IPS-11a (cell line): ENCODE measurements around the gene LRRC59.
A peak's percentile ranks its signal among the peaks of the same experiment; 100 is the strongest.
"Not testable (repeated sequence)": the region's sequence is repeated elsewhere in the genome, so short reads cannot be mapped to it uniquely, and the experiment has no call there.

ENCODE experiments used
- H3K4me3 ChIP-seq: one replicate; pipeline ENCODE4 v1.5.1; 2013; ENCODE audit warnings: low read depth, low read length, control low read depth

LRRC59 gene

DNA sequence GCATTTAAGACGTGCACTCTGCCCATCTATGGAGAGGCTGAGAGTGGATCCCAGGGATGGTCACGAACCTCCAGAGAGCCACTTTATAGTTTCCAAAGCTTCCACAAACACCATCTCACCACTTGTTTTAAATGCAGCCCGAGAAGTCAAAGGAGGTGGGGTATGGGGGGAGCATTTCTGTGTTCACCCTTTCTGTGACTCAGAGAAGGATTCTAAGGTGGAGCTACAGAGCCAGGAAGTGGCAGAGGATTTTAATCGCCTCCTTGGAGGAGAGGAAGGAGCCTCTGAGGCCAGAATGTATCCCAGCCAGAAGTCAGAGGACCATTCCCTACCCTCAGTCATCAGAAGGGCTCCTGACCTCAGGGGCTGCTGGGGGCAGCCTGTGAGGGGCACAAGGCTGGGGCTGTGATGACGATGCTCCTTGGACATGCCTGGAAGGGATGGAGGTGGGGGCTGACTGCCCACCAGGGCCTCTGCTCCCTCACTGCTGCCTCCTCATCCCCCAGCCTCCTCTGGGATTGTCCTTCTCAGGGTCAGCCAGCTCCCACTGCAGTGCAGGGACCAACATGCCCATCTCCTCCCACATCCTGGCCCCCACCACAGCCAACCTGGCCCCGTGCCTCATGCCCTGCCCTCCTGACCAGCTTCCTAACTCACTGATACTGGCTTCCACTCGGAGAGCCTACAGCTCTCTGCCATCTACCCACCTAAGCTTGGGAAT, 48.6 kb downstream of the LRRC59 start:
- no peak overlapping the region for H3K4me3 ChIP-seq

DNA sequence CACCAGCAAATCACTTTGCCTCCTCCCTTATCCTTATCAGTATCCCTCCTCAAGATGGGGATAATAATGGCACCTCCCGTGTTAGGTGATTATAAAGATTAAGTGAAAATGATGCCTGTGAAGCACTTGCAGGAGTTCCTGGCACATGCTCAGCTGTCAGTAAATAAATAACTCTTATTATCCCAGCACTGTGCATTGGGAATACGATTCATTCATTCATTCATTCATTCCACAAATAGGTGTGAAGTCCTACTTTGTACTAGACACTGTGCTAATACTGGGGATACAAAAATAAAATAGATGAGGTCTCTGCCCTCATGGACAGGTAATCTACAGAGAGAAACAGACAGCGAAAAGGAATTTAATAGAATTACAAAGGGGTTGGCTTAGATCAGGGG, 49.4 kb downstream of the LRRC59 start:
- H3K4me3 ChIP-seq, result no peak overlapping the region

DNA sequence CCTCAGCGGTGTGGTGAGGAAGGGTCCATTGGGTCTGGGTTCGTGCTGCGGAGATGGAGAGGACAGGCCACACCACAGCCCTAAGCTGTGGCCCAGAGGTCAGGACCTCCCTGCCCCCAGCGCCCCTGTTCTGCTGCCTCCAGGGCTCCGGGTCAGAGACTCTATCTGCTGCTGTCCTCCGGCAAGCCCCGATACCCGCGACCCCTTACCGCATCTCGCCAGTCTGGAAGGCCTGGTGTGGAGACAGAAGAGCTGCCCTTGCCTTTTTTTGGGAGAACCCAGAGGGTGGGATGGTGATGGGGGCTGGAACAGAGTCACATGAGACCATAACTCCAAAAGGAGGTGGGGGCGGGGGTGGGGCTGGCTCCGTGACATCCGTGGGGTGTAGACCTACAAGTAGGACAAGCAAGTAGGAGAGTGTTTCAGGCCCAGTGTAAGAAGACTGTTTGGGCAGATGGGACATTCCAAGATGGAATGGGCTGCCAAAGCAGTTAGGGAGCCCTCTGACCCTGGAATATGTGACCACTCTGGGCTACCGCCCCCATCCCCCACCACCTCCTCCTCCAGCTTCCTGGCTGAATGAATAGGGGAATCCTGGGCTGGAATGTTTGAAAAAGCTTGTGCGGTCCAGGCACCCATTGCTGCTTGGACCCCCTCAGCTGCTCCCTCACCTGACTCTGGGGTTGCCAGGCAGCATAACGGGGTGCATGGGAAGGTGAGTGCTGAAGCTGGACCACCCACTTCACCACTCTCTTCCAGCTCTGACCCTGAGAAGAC, 50.0 kb downstream of the LRRC59 start:
- peak overlapping the region; percentile 85 for H3K4me3 ChIP-seq

DNA sequence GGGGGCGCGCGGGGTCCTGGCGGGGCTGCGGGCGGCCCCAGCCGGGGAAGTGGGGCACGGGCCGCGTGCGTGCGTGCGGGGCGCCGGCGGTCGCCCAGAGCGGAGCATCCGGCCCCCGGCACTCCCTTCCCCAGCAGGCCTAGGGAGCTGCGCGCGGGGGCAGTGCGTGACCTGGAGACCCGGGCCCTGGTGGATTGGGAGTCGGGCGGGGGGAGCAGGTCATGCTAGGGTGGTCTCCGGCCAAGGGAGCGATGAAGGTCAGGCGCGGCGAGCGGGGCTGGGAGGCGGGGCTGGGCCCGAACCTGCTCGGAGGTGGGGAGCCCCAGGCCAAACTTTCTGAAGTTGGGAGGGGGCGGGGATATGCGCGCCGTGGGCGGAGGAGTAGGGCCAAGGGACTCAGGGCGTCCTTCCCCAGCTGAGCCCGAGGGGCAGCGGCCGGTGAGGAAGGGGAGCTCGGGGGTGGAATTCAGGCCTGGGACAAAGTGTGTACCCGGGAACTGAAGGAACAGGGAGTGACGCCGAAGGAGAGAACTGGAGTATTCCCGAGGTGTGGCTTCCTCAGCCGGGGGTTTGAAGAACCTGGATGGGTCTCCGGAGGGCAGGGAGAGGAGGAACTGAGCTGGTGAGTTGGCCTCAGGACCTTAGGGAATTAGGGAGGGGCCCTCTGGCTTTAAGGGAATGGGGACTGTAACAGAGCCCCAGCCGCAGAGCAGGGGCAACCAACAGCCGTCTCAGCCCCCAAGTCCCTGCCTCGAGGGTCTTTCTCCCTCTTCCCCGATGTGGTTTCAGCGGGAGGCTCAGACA, 50.8 kb downstream of the LRRC59 start:
- H3K4me3 ChIP-seq, result peak overlapping the region; percentile 85

DNA sequence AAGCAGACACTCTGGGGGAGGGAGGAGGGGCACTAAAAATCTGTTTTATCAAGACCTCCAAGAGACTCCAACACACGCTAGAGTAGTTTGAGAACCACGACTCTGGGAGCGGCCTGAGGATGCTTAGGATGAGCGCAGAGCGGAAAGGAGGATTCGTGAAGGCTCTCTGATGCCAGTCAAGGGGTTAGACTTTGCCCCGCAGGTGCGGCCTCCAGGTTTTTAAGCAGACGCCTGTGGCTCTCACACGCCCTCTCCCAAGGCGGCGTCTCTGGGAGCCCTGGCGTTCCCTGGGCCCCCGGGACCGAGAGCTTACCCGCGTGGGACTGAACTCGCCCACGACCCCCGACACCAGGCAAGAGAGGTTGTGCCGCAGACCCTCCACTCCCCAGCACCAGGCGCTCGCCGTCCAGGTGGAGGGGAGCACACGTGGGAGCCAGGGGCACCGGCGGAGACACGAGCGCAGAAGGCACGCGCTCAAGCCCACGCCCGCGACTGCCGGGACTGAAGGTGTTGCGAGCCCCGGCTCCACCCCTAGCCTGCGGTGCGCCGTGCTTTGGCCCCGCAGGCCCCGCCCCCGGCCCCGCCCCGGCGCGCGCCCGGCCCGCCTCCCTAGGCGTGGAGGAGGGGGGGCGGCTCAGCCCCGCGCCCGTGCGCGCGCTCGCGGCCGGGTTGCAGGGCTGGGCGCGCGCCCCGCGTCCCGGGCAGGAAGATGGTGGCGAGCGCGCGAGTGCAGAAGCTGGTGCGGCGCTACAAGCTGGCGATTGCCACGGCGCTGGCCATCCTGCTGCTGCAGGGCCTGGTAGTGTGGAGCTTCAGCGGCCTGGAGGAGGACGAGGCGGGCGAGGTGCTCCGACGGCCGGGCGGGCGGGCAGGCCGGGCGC, 51.7 kb downstream of the LRRC59 start, which contains the start of gene XYLT2:
Gene XYLT2, plus strand, starts transcription at position 695 of the 881 bp plus-strand sequence. Its CDS starts 15 bp downstream, at position 710.
- peak within 1 kb of the TSS; percentile 85 for H3K4me3 ChIP-seq

DNA sequence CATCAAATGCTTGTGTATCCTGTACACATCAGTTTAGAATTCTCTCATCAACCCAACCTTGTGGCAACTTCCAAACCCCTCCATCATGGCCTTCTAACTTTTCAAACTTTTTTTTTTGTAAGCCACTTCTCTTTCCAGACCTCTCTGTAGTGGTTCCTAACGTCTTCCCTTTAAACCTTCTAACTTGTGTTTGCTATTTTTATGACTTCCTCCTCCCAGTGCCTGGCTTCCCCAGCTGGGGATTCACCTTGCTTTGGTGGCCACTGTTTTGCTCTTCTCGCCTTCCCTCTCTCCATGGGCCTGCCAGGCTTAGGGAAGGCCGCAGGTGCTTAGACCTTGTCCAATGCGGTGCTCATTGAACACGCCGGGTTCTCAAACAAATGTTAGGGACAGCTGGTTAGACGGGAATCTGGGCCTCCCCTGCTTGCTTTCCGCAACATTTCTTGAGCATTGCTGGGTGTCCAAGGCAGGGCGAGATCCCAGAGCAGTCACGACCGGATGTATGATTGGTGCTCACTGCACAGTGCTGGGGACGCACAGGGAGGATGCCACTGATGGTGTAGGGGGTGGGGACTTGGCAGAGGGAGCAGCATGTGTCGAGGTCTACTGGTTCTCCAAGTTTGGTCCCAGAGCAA, 52.5 kb downstream of the LRRC59 start:
- H3K4me3 ChIP-seq, result no peak overlapping the region

DNA sequence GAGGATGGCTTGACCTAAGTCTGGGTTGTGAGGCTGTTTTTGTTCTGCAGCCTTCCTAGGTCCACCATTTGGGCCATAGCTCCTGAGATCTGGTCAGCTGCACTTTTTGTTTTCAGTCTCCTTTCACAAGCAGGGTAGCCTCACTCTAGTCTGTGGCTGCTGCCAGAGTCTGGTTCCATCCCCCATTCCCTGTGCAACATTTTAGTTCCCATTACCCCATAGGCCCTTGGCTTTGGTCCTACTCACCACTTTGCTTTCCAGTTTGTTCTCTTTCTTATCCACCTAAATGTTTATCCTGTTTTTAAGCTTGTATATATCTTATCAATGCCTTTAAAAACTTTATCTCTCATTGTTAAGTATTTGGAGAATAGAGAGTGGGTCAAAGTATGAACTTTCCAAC, 57.9 kb downstream of the LRRC59 start:
- no peak overlapping the region for H3K4me3 ChIP-seq

DNA sequence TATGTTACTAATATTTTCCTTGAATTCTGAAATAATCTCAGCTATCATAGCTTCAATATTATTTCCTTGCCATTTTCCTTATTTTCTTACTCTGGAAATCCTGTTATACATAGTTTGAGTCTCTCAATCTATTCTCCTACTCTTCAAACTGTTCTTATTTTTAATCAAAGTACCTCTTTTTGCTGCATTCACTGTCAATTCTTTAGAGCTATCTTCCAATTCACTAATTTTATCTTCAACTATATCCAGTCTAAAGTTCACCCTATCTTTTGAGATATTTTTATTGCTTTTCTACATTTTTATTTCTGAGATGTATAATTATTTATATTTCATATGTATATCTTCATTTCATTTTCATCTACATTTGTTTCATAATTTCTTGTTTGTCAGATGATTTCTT, 58.7 kb downstream of the LRRC59 start:
- no peak overlapping the region for H3K4me3 ChIP-seq

DNA sequence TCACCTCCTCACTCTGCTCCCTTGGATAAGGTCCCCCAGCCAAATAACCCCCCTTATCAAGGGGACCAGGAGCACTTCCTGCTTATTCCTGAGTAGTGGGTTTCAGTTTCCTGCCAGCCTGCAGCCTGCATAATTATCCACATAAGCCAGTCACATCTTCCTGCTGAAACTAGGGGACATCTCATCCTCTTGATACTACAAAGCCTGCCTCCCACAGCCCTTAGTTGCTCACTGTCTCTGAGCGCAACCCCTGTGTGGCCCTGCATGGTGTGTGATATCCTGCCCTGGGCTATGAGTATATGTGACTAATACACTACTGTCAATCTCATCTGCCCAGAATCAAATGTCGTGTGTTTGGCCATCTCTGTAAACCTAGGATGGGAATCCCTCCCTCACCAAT, 59.4 kb downstream of the LRRC59 start:
- H3K4me3 ChIP-seq, result no peak overlapping the region

DNA sequence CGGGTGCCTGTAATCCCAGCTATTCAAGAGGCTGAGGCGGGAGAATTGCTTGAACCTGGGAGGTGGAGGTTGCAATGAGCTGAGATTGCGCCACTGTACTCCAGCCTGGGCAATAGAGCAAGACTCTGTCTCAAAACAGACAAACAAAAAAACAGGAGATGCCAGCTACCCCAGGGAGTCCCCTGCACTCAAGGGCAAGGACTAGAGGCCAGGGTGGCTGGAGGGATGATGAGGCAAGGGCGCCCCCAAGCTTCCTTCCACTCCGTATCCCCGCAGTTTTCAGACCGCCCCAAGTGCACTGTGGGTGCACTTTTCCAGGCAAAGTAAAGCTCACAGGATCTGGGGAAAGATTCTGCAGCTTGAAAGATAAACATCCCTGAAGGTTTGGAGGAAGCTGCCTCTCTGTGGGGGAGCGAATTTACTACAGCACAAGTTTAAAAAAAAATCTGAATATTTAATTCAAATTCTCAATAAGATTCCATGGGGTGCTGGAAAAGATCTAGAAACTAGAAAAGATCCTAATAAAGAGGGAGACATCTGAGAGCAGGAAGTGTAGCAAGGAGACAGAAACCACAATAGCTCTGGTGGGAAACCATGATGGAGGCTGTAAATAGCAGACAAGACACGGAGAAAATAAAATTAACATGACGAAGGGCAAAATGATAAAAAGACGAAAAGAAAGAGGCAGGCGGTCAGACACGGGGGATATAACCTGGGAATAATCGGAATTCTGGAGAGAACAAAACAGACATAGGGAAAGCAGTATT, 63.8 kb downstream of the LRRC59 start:
- not testable (repeated sequence) for H3K4me3 ChIP-seq

DNA sequence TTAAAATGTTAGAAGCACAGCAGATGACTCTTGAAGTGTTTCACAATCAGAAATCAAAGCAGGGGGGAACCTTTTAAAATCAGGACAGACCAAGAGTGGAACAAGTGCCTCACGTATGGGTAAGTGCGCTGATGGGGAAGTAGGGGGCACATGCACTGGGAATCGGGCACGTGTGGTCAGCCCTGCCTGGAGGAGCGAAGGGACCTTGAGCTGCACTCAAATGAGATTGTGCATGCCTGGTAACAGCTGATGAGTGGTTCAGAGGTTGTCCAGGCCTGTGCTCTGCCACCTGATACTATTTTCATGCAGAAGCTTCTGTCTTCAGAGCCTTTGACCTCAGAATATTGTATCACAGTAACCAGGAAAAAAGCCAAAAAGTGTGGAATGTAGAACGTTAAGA, 65.1 kb downstream of the LRRC59 start:
- no peak overlapping the region for H3K4me3 ChIP-seq
